ENCODE data around the gene HIPK4. TPM values are rescaled to one million over a fixed set of nuclear protein-coding genes. Genes with fewer than 3 reads are reported as not detected.
A peak's percentile ranks its signal among the peaks of the same experiment; 100 is the strongest.

The HIPK4 gene
- total and polyA plus RNA-seq, 2 of the 8 experiments (the other 6 are each of a cell fraction or from before 2014, with no cell fraction given) = 0.15 to 0.57 TPM

- 0 out of 2 replicates have a peak overlapping the region, but pooled peaks have one; percentile 42 for H3K27ac ChIP-seq (ENCODE audit: low read depth, low read length)
- no peak for FAIRE-seq
- POLR2A ChIA-PET (ENCODE audit: partially characterized antibody) = interaction anchor here (0.6 to 1.5 kb wide), 2 partner anchors 31 to 85 kb away, joined by 3 to 4 read pairs; no protein-coding TSS in a partner anchor
Measured at GRCh38 chr19:40348961-40349507, 40.9 kb downstream of the HIPK4 start.

More at GRCh38 chr19:40348961-40349507, 40.9 kb downstream of the HIPK4 start:
- Histone ChIP-seq H3K4me1 (replicated peaks in 1 of 4; ENCODE audit: control insufficient read depth in 3 of 4, insufficient read depth in 4 of 4, low read length in 3 of 4) (peaks cover 0 to 2% (median 0%) of the 10 kb centered on the region in 4 experiments; a peak in 1 of 7 replicates), H3K9me3 (ENCODE audit: insufficient read depth in 2 of 2, low read depth in 1 of 2, low read length in 1 of 2) (no peaks in the 10 kb centered on the region), H3K27me3 (replicated peaks in 1 of 4; ENCODE audit: control insufficient read depth in 3 of 4, extremely low read depth in 1 of 4, insufficient read depth in 3 of 4, low read length in 3 of 4) (no peaks in the 10 kb centered on the region), H3K9ac (replicated peaks in 1 of 4; ENCODE audit: extremely low read depth in 1 of 4, low read depth in 3 of 4, low read length in 3 of 4) (peak overlapping the region; percentile 34 to 48 (median 40)), H3K23me2 (ENCODE audit: low read depth, low read length) (peaks cover 6% of the 10 kb centered on the region), H3K79me2 (ENCODE audit: control insufficient read depth in 1 of 2, insufficient read depth in 2 of 2, low read length in 2 of 2) (peaks cover 3 to 20% of the 10 kb centered on the region in 2 experiments; a peak in 3 of 4 replicates), H4K91ac (replicated peaks; ENCODE audit: insufficient read length, low read length) (no peak overlapping the region), H2BK5ac (ENCODE audit: low read depth, low read length) (peak overlapping the region; percentile 66; the same call in 1 of the 2 replicates), H4K20me1 (replicated peaks in 1 of 2; ENCODE audit: control insufficient read depth in 1 of 2, insufficient read depth in 2 of 2, low read length in 2 of 2) (peaks cover 0 to 2% of the 10 kb centered on the region in 2 experiments), H3K4me2 (ENCODE audit: insufficient read depth in 1 of 2, low read depth in 2 of 2, low read length in 2 of 2) (peak overlapping the region; percentile 74 to 94), H3K36me3 (ENCODE audit: control insufficient read depth in 2 of 4, insufficient read depth in 4 of 4, low read length in 3 of 4) (no peaks in the 10 kb centered on the region), H3K14ac (ENCODE audit: insufficient read length) (no peak overlapping the region), H2AK5ac (ENCODE audit: low read depth, low read length) (peak overlapping the region; percentile 69; the same call in 1 of the 2 replicates), H3K18ac (ENCODE audit: extremely low read depth, low read length) (peak overlapping the region; percentile 1), H3K79me1 (ENCODE audit: low read depth, low read length) (no peaks in the 10 kb centered on the region), H2BK20ac (ENCODE audit: low read length) (no peak overlapping the region), H3K23ac (ENCODE audit: insufficient read length) (no peak overlapping the region), H3K4me3 (ENCODE audit: extremely low read depth in 1 of 4, insufficient read depth in 2 of 4, low read depth in 3 of 4, low read length in 4 of 4) (peak overlapping the region; percentile 80 to 92 (median 87)), H4K8ac (ENCODE audit: extremely low read depth, insufficient read depth, low read length) (no peak overlapping the region), H2BK15ac (ENCODE audit: low read length) (no peak overlapping the region), H2BK120ac (replicated peaks; ENCODE audit: low read depth, low read length) (no peak overlapping the region), H2AFZ (ENCODE audit: low read length) (peak overlapping the region; percentile 54; the same call in 1 of the 2 replicates), H3K4ac (replicated peaks; ENCODE audit: insufficient read length, low read depth, low read length) (peak overlapping the region; percentile 82), H2BK12ac (ENCODE audit: low read depth, low read length) (peak overlapping the region; percentile 84), H3K56ac (replicated peaks; ENCODE audit: insufficient read length, low read depth, low read length) (no peak overlapping the region), H4K5ac (ENCODE audit: insufficient read length, low read depth, low read length) (no peak overlapping the region)
- DNase-seq (ENCODE audit: low read depth in 1 of 2, low spot score in 2 of 2) = no peak
- CTCF ChIA-PET (ENCODE audit: partially characterized antibody) = interaction anchor here (2.9 kb wide), 1 partner anchor 116 kb away, joined by 8 read pairs; the partner anchor contains the start of gene BLVRB
- 32 to 100% methylated on average over 2 to 17 of the region's 17 CpGs for WGBS, 2 experiments (ENCODE audit: extremely low coverage in 1 of 2, insufficient coverage in 1 of 2, insufficient read length in 1 of 2, insufficient replicate concordance in 2 of 2, low coverage in 1 of 2, low lambda C conversion rate in 2 of 2, missing lambda C conversion rate in 1 of 2)
- TF ChIP-seq POLR2A (IDR thresholded peaks at IDR 0.05; ENCODE audit: control extremely low read depth in 1 of 2, low read depth in 2 of 2, low read length in 2 of 2) = peak in 1 of 2 experiments; percentile 53; a peak in 2 of 3 replicates
- peak; percentile 36; the same call in 1 of the 2 replicates for TF ChIP-seq CREB1 (IDR thresholded peaks at IDR 0.05)
- TF ChIP-seq MAX (IDR thresholded peaks at IDR 0.05) = no peak
- no peak for TF ChIP-seq SIRT6 (IDR thresholded peaks at IDR 0.05; ENCODE audit: low read length)
- TF ChIP-seq KDM4A (IDR thresholded peaks at IDR 0.05; ENCODE audit: low read depth, low read length, severe bottlenecking) = peak; percentile 31
- peak; percentile 68; the same call in 1 of the 2 replicates for TF ChIP-seq CEBPB (IDR thresholded peaks at IDR 0.05; ENCODE audit: low read depth, low read length)

Measured in H1 (cell line).